Retinal pigment epithelial cell (primary cell): ENCODE results near the gene RTN4.

Source experiments
- DNase-seq: peaks from one replicate; pipeline ENCODE4 v3.0.0-alpha.2; 2010; ENCODE audit warnings: low read depth
- H3K4me3 ChIP-seq: 2 replicates; pipeline ENCODE4 v1.5.1; 2011; ENCODE audit warnings: mild to moderate bottlenecking, low read length, control low read depth, moderate library complexity
- CTCF ChIP-seq: conservative IDR thresholded peaks from 2 replicates; pipeline ENCODE4 v1.5.1; 2011; ENCODE audit warnings: low read depth, low read length, control low read depth, inconsistent platforms

RTN4 gene

GRCh38 chr2:54952978-54953456, 97.2 kb downstream of the RTN4 start:
- TF ChIP-seq CTCF, result no peak
- no peak for DNase-seq
- no peak overlapping the region for H3K4me3 ChIP-seq

DNA sequence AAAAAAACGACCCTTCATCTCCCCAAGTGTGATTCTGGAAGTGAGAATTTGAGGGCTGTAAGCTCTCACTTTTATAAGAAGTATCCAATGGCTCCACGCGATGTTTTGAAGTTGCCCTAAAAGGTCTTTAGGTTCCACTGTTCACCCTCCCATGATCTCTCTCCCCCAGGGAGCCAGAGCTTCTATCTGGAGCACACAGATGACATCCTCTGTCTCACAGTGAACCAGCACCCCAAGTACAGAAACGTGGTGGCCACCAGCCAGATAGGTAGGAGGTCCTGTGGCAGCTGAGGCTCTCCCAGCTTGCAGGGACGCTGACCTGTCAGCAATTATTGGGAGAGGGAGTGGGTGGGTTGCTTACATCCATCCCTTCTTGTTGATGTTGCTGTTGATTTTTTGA, 97.8 kb downstream of the RTN4 start:
- H3K4me3 ChIP-seq, result no peak overlapping the region
- no peak for DNase-seq
- TF ChIP-seq CTCF, result no peak

GRCh38 chr2:54950811-54951210, 99.4 kb downstream of the RTN4 start:
- no peak for TF ChIP-seq CTCF
- no peak for DNase-seq
- no peak overlapping the region for H3K4me3 ChIP-seq

DNA sequence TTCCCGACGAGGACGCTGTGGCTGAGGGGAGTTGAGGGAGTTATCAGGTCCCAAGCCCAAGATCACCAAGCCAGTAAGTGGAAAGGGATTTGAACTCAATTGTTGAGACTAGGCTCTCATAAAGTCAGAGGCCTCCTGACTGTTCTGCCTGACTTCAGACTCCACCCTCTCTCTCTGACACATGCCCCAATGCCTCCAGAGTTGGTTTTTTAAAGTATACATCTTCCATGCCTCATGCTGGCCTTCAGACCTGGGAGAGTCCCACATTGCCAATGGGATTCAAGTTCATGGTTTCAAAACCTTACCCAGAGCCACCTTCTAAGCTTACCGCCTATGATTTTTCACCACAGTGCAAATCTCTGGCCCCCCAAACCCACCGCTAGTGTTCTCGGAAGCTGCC, 100.8 kb downstream of the RTN4 start:
- no peak for DNase-seq
- H3K4me3 ChIP-seq, result no peak overlapping the region
- no peak for TF ChIP-seq CTCF

- DNase-seq, result no peak
- no peak for TF ChIP-seq CTCF
- H3K4me3 ChIP-seq, result no peak overlapping the region
These were observed 102.1 kb downstream of the RTN4 start for GRCh38 chr2:54948120-54948519.

GRCh38 chr2:54947646-54948045, 102.6 kb downstream of the RTN4 start:
- no peak overlapping the region for H3K4me3 ChIP-seq
- peak; percentile 64 for DNase-seq
- no peak for TF ChIP-seq CTCF

DNA sequence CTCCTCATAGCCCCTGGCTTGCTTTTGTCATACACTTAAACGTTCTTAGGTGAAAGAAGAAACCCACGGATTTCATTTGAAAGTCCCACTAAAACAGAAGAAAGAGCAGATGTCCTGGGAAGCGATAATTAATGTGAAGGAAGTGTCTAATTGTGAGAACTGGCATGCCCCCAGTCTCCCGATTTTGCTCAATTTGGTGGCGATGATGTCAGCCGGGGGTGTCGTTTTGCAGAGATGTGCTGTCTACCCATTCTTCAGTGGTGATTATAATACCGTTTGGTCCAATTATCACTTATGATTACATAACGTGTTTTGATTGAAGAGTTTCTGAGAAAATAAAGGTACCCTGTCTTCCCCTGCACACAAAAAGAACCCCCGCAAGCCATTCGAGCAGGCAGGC, 103.1 kb downstream of the RTN4 start:
- DNase-seq, result no peak
- H3K4me3 ChIP-seq, result no peak overlapping the region
- no peak for TF ChIP-seq CTCF
